Measurements from ENCODE around the gene DGAT2.

GRCh38 chr11:75782540-75783263 is 14.1 kb downstream of the DGAT2 start:
- TF ChIP-seq CTCF (IDR thresholded peaks at IDR 0.05) (no peak), ZFX (IDR thresholded peaks at IDR 0.05; ENCODE audit: borderline replicate concordance) (no peak)
